ENCODE measurements around the gene MYO10. TPM values are rescaled to one million over a fixed set of nuclear protein-coding genes. Genes with fewer than 3 reads are reported as not detected.

MYO10 gene
- total RNA-seq, 2 experiments from 2014 or later: 0.03 to 1.7 TPM

DNA sequence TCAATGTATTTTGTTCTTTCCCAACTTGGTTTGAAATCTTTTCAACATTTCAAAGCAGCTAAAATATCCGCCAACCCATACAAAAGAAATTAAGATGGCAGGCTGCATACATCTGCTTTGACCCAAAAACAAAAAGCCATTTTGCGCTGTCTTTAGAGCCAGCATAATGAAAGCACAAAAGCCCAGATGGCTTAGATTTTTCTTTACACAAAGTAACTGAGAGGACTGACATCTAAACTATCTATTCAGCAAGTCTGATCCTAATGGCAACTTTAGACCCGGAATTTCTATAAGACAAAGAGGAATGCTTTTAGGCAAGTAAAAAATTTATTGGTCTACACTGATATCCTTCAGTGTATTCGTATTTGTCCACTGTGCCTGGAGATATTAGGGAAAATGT is 86.3 kb downstream of the MYO10 start:
- no peak for DNase-seq (ENCODE audit: low spot score)
- intact Hi-C loops (cut with micrococcal nuclease; ENCODE audit: unreplicated experiment): no loop called here
- H3K79me2 ChIP-seq (ENCODE audit: insufficient read depth, low read depth, low read length): no peaks in the 10 kb centered on the region
- H3K4me2 ChIP-seq (ENCODE audit: low read length): no peak overlapping the region
- no peaks in the 10 kb centered on the region for H3K9me2 ChIP-seq (ENCODE audit: insufficient read depth, low read length)
- TF ChIP-seq EZH2phosphoT487 (IDR thresholded peaks at IDR 0.05; ENCODE audit: borderline replicate concordance, low read depth, low read length): no peak
- TF ChIP-seq, protein P1, sequence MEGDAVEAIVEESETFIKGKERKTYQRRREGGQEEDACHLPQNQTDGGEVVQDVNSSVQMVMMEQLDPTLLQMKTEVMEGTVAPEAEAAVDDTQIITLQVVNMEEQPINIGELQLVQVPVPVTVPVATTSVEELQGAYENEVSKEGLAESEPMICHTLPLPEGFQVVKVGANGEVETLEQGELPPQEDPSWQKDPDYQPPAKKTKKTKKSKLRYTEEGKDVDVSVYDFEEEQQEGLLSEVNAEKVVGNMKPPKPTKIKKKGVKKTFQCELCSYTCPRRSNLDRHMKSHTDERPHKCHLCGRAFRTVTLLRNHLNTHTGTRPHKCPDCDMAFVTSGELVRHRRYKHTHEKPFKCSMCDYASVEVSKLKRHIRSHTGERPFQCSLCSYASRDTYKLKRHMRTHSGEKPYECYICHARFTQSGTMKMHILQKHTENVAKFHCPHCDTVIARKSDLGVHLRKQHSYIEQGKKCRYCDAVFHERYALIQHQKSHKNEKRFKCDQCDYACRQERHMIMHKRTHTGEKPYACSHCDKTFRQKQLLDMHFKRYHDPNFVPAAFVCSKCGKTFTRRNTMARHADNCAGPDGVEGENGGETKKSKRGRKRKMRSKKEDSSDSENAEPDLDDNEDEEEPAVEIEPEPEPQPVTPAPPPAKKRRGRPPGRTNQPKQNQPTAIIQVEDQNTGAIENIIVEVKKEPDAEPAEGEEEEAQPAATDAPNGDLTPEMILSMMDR (conservative IDR thresholded peaks at IDR 0.05; ENCODE audit: low read length): no peak
- H3K9me3 ChIP-seq (ENCODE audit: low read length): no peaks in the 10 kb centered on the region
- no TSS peak for BruUV-seq (replicated peaks)
- H3K4me1 ChIP-seq (ENCODE audit: insufficient read depth, low read length, poor library complexity, severe bottlenecking): no peaks in the 10 kb centered on the region
- ChIA-PET POLR2A (no interaction called here), CTCF (ENCODE audit: unreplicated experiment) (no interaction called here)
- H3K36me3 ChIP-seq (ENCODE audit: insufficient read depth, low read length): no peaks in the 10 kb centered on the region
- no peak overlapping the region for H3K27ac ChIP-seq (ENCODE audit: low read depth, low read length, poor library complexity, severe bottlenecking)
- no peak overlapping the region for H3K4me3 ChIP-seq (ENCODE audit: low read depth, low read length, poor library complexity, severe bottlenecking)
- H2AFZ ChIP-seq (ENCODE audit: low read length): no peak overlapping the region
- no peaks in the 10 kb centered on the region for H4K20me1 ChIP-seq (ENCODE audit: insufficient read depth, low read length)

DNA sequence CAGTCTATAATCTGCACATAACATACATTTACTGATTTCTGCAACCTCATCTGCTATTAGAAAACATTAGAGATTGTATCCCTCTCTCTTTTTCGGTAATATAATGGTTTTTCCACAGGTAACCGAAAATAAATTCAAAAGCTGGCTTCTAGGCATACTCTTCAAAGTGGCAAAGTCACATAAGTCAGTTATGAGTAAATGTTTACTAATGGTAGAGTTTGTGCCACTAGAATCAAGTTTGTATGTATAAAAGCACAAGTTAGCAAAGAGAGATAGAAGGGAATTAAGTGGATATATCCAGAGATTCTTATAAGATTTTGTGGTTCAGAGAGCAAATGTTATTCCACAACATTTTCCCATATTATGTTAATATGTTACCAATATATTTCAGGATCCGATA is 86.9 kb downstream of the MYO10 start:
- no TSS peak for BruUV-seq (replicated peaks)
- Histone ChIP-seq H3K4me1 (ENCODE audit: insufficient read depth, low read length, poor library complexity, severe bottlenecking) (no peaks in the 10 kb centered on the region), H3K4me2 (ENCODE audit: low read length) (no peak overlapping the region), H3K9me2 (ENCODE audit: insufficient read depth, low read length) (no peaks in the 10 kb centered on the region), H3K4me3 (ENCODE audit: low read depth, low read length, poor library complexity, severe bottlenecking) (no peak overlapping the region), H2AFZ (ENCODE audit: low read length) (no peak overlapping the region), H3K36me3 (ENCODE audit: insufficient read depth, low read length) (no peaks in the 10 kb centered on the region), H4K20me1 (ENCODE audit: insufficient read depth, low read length) (no peaks in the 10 kb centered on the region), H3K27ac (ENCODE audit: low read depth, low read length, poor library complexity, severe bottlenecking) (no peak overlapping the region), H3K9me3 (ENCODE audit: low read length) (no peaks in the 10 kb centered on the region), H3K79me2 (ENCODE audit: insufficient read depth, low read depth, low read length) (no peaks in the 10 kb centered on the region)
- ChIA-PET POLR2A (no interaction called here), CTCF (ENCODE audit: unreplicated experiment) (no interaction called here)
- no peak for DNase-seq (ENCODE audit: low spot score)
- TF ChIP-seq, protein P1 (conservative IDR thresholded peaks at IDR 0.05; ENCODE audit: low read length): no peak
- no peak for TF ChIP-seq EZH2phosphoT487 (IDR thresholded peaks at IDR 0.05; ENCODE audit: borderline replicate concordance, low read depth, low read length)
- intact Hi-C loops (cut with micrococcal nuclease; ENCODE audit: unreplicated experiment): no loop called here

DNA sequence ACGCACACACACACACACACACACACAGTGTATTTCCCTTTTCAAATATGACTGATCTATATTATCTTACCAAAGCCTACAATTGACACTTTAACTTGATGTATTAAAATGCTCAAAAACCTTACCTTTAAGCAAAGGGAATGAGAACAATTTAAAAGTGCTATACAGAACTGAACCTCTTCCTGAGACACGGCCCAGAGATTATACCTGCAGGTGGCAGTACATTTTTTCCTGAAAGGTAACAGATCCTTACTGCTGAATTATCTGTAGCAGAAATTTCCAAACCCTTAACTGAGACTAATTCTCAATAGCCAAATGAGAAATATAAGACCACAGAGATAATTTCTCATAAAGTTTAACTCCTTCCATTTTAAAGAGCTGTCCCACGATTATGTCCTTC is 91.1 kb downstream of the MYO10 start:
- no peak overlapping the region for H3K4me2 ChIP-seq (ENCODE audit: low read length)
- H3K4me1 ChIP-seq (ENCODE audit: insufficient read depth, low read length, poor library complexity, severe bottlenecking): no peaks in the 10 kb centered on the region
- H3K9me2 ChIP-seq (ENCODE audit: insufficient read depth, low read length): no peaks in the 10 kb centered on the region
- TF ChIP-seq, protein P1 (conservative IDR thresholded peaks at IDR 0.05; ENCODE audit: low read length): 0 out of 2 replicates have a peak, but pooled peaks have one; percentile 20
- no peak for TF ChIP-seq EZH2phosphoT487 (IDR thresholded peaks at IDR 0.05; ENCODE audit: borderline replicate concordance, low read depth, low read length)
- no peak for DNase-seq (ENCODE audit: low spot score)
- ChIA-PET CTCF (ENCODE audit: unreplicated experiment) (no interaction called here), POLR2A (interaction anchor here (0.5 to 0.6 kb wide), 2 partner anchors 234 to 287 kb away, joined by 3 read pairs; no protein-coding TSS in a partner anchor)
- no peaks in the 10 kb centered on the region for H3K79me2 ChIP-seq (ENCODE audit: insufficient read depth, low read depth, low read length)
- H3K9me3 ChIP-seq (ENCODE audit: low read length): no peaks in the 10 kb centered on the region
- no peak overlapping the region for H3K4me3 ChIP-seq (ENCODE audit: low read depth, low read length, poor library complexity, severe bottlenecking)
- no peak overlapping the region for H2AFZ ChIP-seq (ENCODE audit: low read length)
- no peaks in the 10 kb centered on the region for H4K20me1 ChIP-seq (ENCODE audit: insufficient read depth, low read length)
- H3K27ac ChIP-seq (ENCODE audit: low read depth, low read length, poor library complexity, severe bottlenecking): no peak overlapping the region
- no peaks in the 10 kb centered on the region for H3K36me3 ChIP-seq (ENCODE audit: insufficient read depth, low read length)
- intact Hi-C loops (cut with micrococcal nuclease; ENCODE audit: unreplicated experiment): no loop called here
- no TSS peak for BruUV-seq (replicated peaks)

Data from OCI-LY7 (cell line).